Keratinocyte (primary cell): ENCODE results near the gene ANKRD13D. TPM values are rescaled to one million over a fixed set of nuclear protein-coding genes. Genes with fewer than 3 reads are reported as not detected.

ENCODE experiments used
- DNase-seq: peaks from one replicate; pipeline ENCODE4 v3.0.0-alpha.2; 2011; ENCODE audit warnings: low read depth, missing footprints, low spot score
- FAIRE-seq: peaks from 2 replicates; lab custom pipeline; 2011; peaks lifted over from hg19 to GRCh38; lab: Jason Lieb, UNC
- H2AFZ ChIP-seq: 2 replicates; pipeline ENCODE4 v1.6.0; 2012; ENCODE audit warnings: low read length, control low read depth, inconsistent platforms; ENCODE audit not compliant: control insufficient read depth
- H3K27ac ChIP-seq: 2 replicates; pipeline ENCODE4 v1.5.1; 2011; ENCODE audit warnings: low read length; ENCODE audit not compliant: control insufficient read depth, insufficient read depth
- H3K27me3 ChIP-seq: 3 replicates; pipeline ENCODE4 v1.6.0; 2011; ENCODE audit warnings: low read length; ENCODE audit not compliant: control insufficient read depth, insufficient read depth; ENCODE audit errors: extremely low read depth
- H3K36me3 ChIP-seq, 2 experiments: 2 replicates in 1 of 2; 3 replicates in 1 of 2; pipeline ENCODE4 v1.5.1; 2011; ENCODE audit warnings: low read length in 2 of 2, mild to moderate bottlenecking in 1 of 2; ENCODE audit not compliant: control insufficient read depth in 2 of 2, insufficient read depth in 2 of 2; ENCODE audit errors: extremely low read depth in 1 of 2
- H3K4me1 ChIP-seq: 3 replicates; pipeline ENCODE4 v1.5.1; 2011; ENCODE audit warnings: low read length; ENCODE audit not compliant: control insufficient read depth, insufficient read depth; ENCODE audit errors: extremely low read depth
- H3K4me2 ChIP-seq: 3 replicates; pipeline ENCODE4 v1.6.0; 2011; ENCODE audit warnings: low read depth, low read length; ENCODE audit not compliant: control insufficient read depth, insufficient read depth; ENCODE audit errors: extremely low read depth
- H3K4me3 ChIP-seq, 3 experiments: fragments of 200-600 bp in 1 of 3; sonication (generic) in 1 of 3; 2 replicates in 2 of 3; 3 replicates in 1 of 3; pipeline ENCODE4 v1.5.1; 2011 to 2016; ENCODE audit warnings: low read length in 3 of 3, mild to moderate bottlenecking in 3 of 3, control low read depth in 2 of 3, inconsistent platforms in 1 of 3, low read depth in 1 of 3, mixed read lengths in 1 of 3, mixed run types in 1 of 3, moderate library complexity in 1 of 3; ENCODE audit not compliant: control insufficient read depth in 2 of 3, insufficient read depth in 2 of 3; ENCODE audit errors: extremely low read depth in 1 of 3
- H3K79me2 ChIP-seq: 2 replicates; pipeline ENCODE4 v1.6.0; 2012; ENCODE audit warnings: low read length; ENCODE audit not compliant: control insufficient read depth, insufficient read depth
- H3K9ac ChIP-seq: 3 replicates; pipeline ENCODE4 v1.6.0; 2011; ENCODE audit warnings: low read length; ENCODE audit not compliant: control insufficient read depth, insufficient read depth; ENCODE audit errors: extremely low read depth
- H3K9me1 ChIP-seq: 3 replicates; pipeline ENCODE4 v1.6.0; 2011; ENCODE audit warnings: low read length; ENCODE audit not compliant: control insufficient read depth, insufficient read depth; ENCODE audit errors: extremely low read depth
- H3K9me3 ChIP-seq: 2 replicates; pipeline ENCODE4 v1.5.1; 2012; ENCODE audit warnings: low read depth, low read length; ENCODE audit not compliant: control insufficient read depth
- H4K20me1 ChIP-seq: 3 replicates; pipeline ENCODE4 v1.6.0; 2011; ENCODE audit warnings: low read length; ENCODE audit not compliant: control insufficient read depth, insufficient read depth; ENCODE audit errors: extremely low read depth
- CTCF ChIP-seq, 3 experiments: IDR thresholded peaks in 1 of 3; conservative IDR thresholded peaks in 1 of 3; optimal IDR thresholded peaks in 1 of 3; 2 replicates in 2 of 3; 3 replicates in 1 of 3; pipeline versions ENCODE3 to v1.5.1; 2011; ENCODE audit warnings: low read length in 3 of 3, mild to moderate bottlenecking in 3 of 3, moderate library complexity in 2 of 3, control low read depth in 1 of 3, inconsistent platforms in 1 of 3; ENCODE audit not compliant: insufficient read depth in 2 of 3; ENCODE audit errors: extremely low read depth in 1 of 3
- EZH2 ChIP-seq: IDR thresholded peaks from one replicate; pipeline ENCODE4 v1.6.1; 2012; ENCODE audit warnings: inconsistent platforms, mild to moderate bottlenecking, low read length, moderate library complexity
- dilution Hi-C: fragments of 300-500 bp; cut with MboI; formaldehyde crosslinking; loops from one replicate; pipeline ENCODE4 v1.7.0; 2020; ENCODE audit warnings: low sequenced_read_pairs; ENCODE audit not compliant: extremely low pct_ligation_motif_present
- polyA plus RNA-seq, 5 experiments: library from polyadenylated mRNA; depleted of rRNA in 3 of 5; stranded (reverse) in 3 of 5; stranded (forward) in 1 of 5; unstranded in 1 of 5; fragments of >200 nt; gene quantifications; 1 replicate in 1 of 5; 2 replicates in 3 of 5; 3 replicates in 1 of 5; pipeline versions ENCODE4 v1.2.1 to v1.2.3, GENCODE V29; 2011 to 2012; ENCODE audit warnings: missing spikeins in 2 of 5, low read depth in 1 of 5, low replicate concordance in 1 of 5

ANKRD13D gene
- polyA plus RNA-seq, 1 donor (not counting 4 experiments of a cell fraction or from before 2014, with no cell fraction given), result 25.0 TPM

- Histone ChIP-seq H4K20me1 (no peaks in the 10 kb centered on the region), H3K9me1 (no peaks in the 10 kb centered on the region), H3K9me3 (no peaks in the 10 kb centered on the region), H3K4me2 (no peak overlapping the region), H3K4me3 (no peak overlapping the region), H2AFZ (no peak overlapping the region), H3K27ac (no peak overlapping the region), H3K36me3 (peaks cover 41 to 46% of the 10 kb centered on the region in 2 experiments), H3K79me2 (peaks cover 5% of the 10 kb centered on the region), H3K27me3 (no peaks in the 10 kb centered on the region), H3K4me1 (peaks cover 9% of the 10 kb centered on the region), H3K9ac (no peak overlapping the region)
- no peak for TF ChIP-seq EZH2
- no peak for TF ChIP-seq CTCF (optimal IDR thresholded peaks at IDR 0.05 in 1 of 3, IDR thresholded peaks at IDR 0.05 in 1 of 3, conservative IDR thresholded peaks at IDR 0.05 in 1 of 3; ENCODE audit: extremely low read depth in 1 of 3, insufficient read depth in 2 of 3, low read length in 3 of 3)
- dilution Hi-C loops, result no loop called here
- FAIRE-seq, result no peak
- no peak for DNase-seq
Observed at GRCh38 chr11:67284811-67285540, 4.1 kb upstream of the ANKRD13D start.

GRCh38 chr11:67285541-67286498 is 3.3 kb upstream of the ANKRD13D start:
- DNase-seq (no peak), FAIRE-seq (no peak)
- no peak overlapping the region for H3K27ac ChIP-seq
- peaks cover 40 to 42% of the 10 kb centered on the region in 2 experiments for H3K36me3 ChIP-seq
- no peak for TF ChIP-seq EZH2
- no peak for TF ChIP-seq CTCF (optimal IDR thresholded peaks at IDR 0.05 in 1 of 3, IDR thresholded peaks at IDR 0.05 in 1 of 3, conservative IDR thresholded peaks at IDR 0.05 in 1 of 3; ENCODE audit: extremely low read depth in 1 of 3, insufficient read depth in 2 of 3, low read length in 3 of 3)
- no peaks in the 10 kb centered on the region for H3K27me3 ChIP-seq
- dilution Hi-C loops, result no loop called here
- H2AFZ ChIP-seq, result no peak overlapping the region
- H4K20me1 ChIP-seq, result no peaks in the 10 kb centered on the region
- H3K4me2 ChIP-seq, result no peak overlapping the region
- H3K4me3 ChIP-seq, result no peak overlapping the region
- no peak overlapping the region for H3K9ac ChIP-seq
- H3K79me2 ChIP-seq, result peaks cover 14% of the 10 kb centered on the region
- no peaks in the 10 kb centered on the region for H3K9me3 ChIP-seq
- H3K4me1 ChIP-seq, result peaks cover 17% of the 10 kb centered on the region
- no peaks in the 10 kb centered on the region for H3K9me1 ChIP-seq
